IMR-90 (cell line): Measurements from ENCODE around the gene PHLDB1. TPM values are rescaled to one million over a fixed set of nuclear protein-coding genes. Genes with fewer than 3 reads are reported as not detected.
A peak's percentile ranks its signal among the peaks of the same experiment; 100 is the strongest.

Source experiments
- ATAC-seq: fragments of 200-7000 bp; cut with Tn5 transposase; 2 replicates; pipeline ENCODE4 v1.9.1; 2020; ENCODE audit warnings: low read depth, mild to moderate bottlenecking, moderate library complexity
- BruUV-seq: library from RNA; stranded (reverse); fragments of 400-500 nt; replicated peaks from 2 replicates; lab custom pipeline; 2021; lab: Mats Ljungman, UMichigan
- CTCF ChIA-PET: fragments of 300-600 bp; formaldehyde crosslinking; extraction: SDS; loops from one replicate; lab custom pipeline; 2021; ENCODE audit warnings: antibody characterized with exemption; lab: Yijun Ruan, JAX
- POLR2A ChIA-PET: fragments of 300-600 bp; sonication (Branson Sonifier 250); formaldehyde crosslinking; loops from one replicate; lab custom pipeline; 2022; ENCODE audit warnings: antibody characterized with exemption; ENCODE audit not compliant: unreplicated experiment; lab: Charles Lee
- DNase-seq: peaks from one replicate; pipeline ENCODE4 v3.0.0; 2013
- H2AFZ ChIP-seq: replicated peaks from 2 replicates; pipeline ENCODE3; 2013; ENCODE audit warnings: low read length, mild to moderate bottlenecking; ENCODE audit not compliant: poor library complexity
- H2AK5ac ChIP-seq: 2 replicates; pipeline ENCODE4 v1.6.1; 2013; ENCODE audit warnings: low read depth, low read length, inconsistent platforms
- H2AK9ac ChIP-seq: replicated peaks from 2 replicates; pipeline ENCODE3; 2013; ENCODE audit warnings: mild to moderate bottlenecking, low read depth, low read length, moderate library complexity; ENCODE audit not compliant: poor library complexity
- H2BK120ac ChIP-seq: 2 replicates; pipeline ENCODE4 v1.6.1; 2013; ENCODE audit warnings: low read depth, low read length, inconsistent platforms
- H2BK15ac ChIP-seq: 3 replicates; pipeline ENCODE4 v1.6.1; 2013; ENCODE audit warnings: low read depth, low read length, inconsistent platforms
- H2BK20ac ChIP-seq: 2 replicates; pipeline ENCODE4 v1.6.1; 2013; ENCODE audit warnings: low read depth, mild to moderate bottlenecking, inconsistent platforms, low read length, moderate library complexity
- H2BK5ac ChIP-seq: 2 replicates; pipeline ENCODE4 v1.6.1; 2013; ENCODE audit warnings: mild to moderate bottlenecking, low read depth, low read length, inconsistent platforms; ENCODE audit not compliant: poor library complexity, severe bottlenecking
- H3K14ac ChIP-seq: replicated peaks from 2 replicates; pipeline ENCODE4 v1.6.1; 2013; ENCODE audit warnings: low read depth, low read length, inconsistent platforms
- H3K18ac ChIP-seq: 2 replicates; pipeline ENCODE4 v1.6.1; 2013; ENCODE audit warnings: low read depth, low read length, control low read depth
- H3K23ac ChIP-seq: 2 replicates; pipeline ENCODE4 v1.6.1; 2013; ENCODE audit warnings: low read depth, low read length, inconsistent platforms
- H3K27ac ChIP-seq: 2 replicates; pipeline ENCODE4 v1.5.1; 2013; ENCODE audit warnings: mild to moderate bottlenecking, control low read depth, low read length; ENCODE audit not compliant: insufficient read depth
- H3K27me3 ChIP-seq: 2 replicates; pipeline ENCODE4 v1.6.1; 2013; ENCODE audit warnings: low read length; ENCODE audit not compliant: control insufficient read depth, insufficient read depth
- H3K36me3 ChIP-seq: 2 replicates; pipeline ENCODE4 v1.6.1; 2013; ENCODE audit warnings: low read length, mixed read lengths; ENCODE audit not compliant: control insufficient read depth, insufficient read depth
- H3K4ac ChIP-seq: 2 replicates; pipeline ENCODE4 v1.6.1; 2013; ENCODE audit warnings: low read depth, low read length, inconsistent platforms
- H3K4me1 ChIP-seq: 2 replicates; pipeline ENCODE4 v1.6.1; 2013; ENCODE audit warnings: low read length, mixed read lengths; ENCODE audit not compliant: control insufficient read depth, insufficient read depth
- H3K4me2 ChIP-seq: 2 replicates; pipeline ENCODE4 v1.6.1; 2013; ENCODE audit warnings: low read depth, mild to moderate bottlenecking, control low read depth, low read length, moderate library complexity
- H3K4me3 ChIP-seq: 2 replicates; pipeline ENCODE4 v1.5.1; 2013; ENCODE audit warnings: low read depth, mild to moderate bottlenecking, control low read depth, low read length, moderate library complexity; ENCODE audit not compliant: insufficient read depth
- H3K56ac ChIP-seq: 2 replicates; pipeline ENCODE4 v1.6.1; 2013; ENCODE audit warnings: low read length, inconsistent platforms; ENCODE audit not compliant: insufficient read depth; ENCODE audit errors: extremely low read depth
- H3K79me1 ChIP-seq, 2 experiments: 2 replicates each; pipeline ENCODE4 v1.6.1; 2013; ENCODE audit warnings: low read length in 2 of 2, inconsistent platforms in 1 of 2, low read depth in 1 of 2
- H3K9ac ChIP-seq: 2 replicates; pipeline ENCODE4 v1.6.1; 2013; ENCODE audit warnings: low read depth, low read length, control low read depth
- H3K9me1 ChIP-seq: 2 replicates; pipeline ENCODE4 v1.6.1; 2013; ENCODE audit warnings: low read length, inconsistent platforms; ENCODE audit not compliant: insufficient read depth
- H3K9me3 ChIP-seq: 2 replicates; pipeline ENCODE4 v1.6.1; 2013; ENCODE audit warnings: low read length; ENCODE audit not compliant: control insufficient read depth, insufficient read depth
- H4K20me1 ChIP-seq: 2 replicates; pipeline ENCODE4 v1.6.1; 2013; ENCODE audit warnings: low read length, inconsistent platforms; ENCODE audit not compliant: insufficient read depth
- H4K5ac ChIP-seq: 2 replicates; pipeline ENCODE4 v1.6.1; 2013; ENCODE audit warnings: mild to moderate bottlenecking, low read depth, low read length, control low read depth
- H4K8ac ChIP-seq, 2 experiments: 2 replicates each; pipeline ENCODE4 v1.6.1; 2013; ENCODE audit warnings: low read depth in 2 of 2, low read length in 2 of 2, control low read depth in 1 of 2, inconsistent platforms in 1 of 2
- H4K91ac ChIP-seq: 2 replicates; pipeline ENCODE4 v1.6.1; 2013; ENCODE audit warnings: low read depth, low read length, inconsistent platforms; ENCODE audit not compliant: insufficient read depth
- BHLHE40 ChIP-seq: fragments of 150-350 bp; IDR thresholded peaks from 2 replicates; pipeline ENCODE4 v1.6.1; 2016; ENCODE audit warnings: mild to moderate bottlenecking, low read depth, low read length
- CEBPB ChIP-seq: IDR thresholded peaks from 2 replicates; pipeline ENCODE4 v1.6.1; 2012; ENCODE audit warnings: low read depth, low read length, improper control_type of control experiment
- CHD1 ChIP-seq: IDR thresholded peaks from 2 replicates; pipeline ENCODE4 v1.6.1; 2012; ENCODE audit warnings: low read depth, low read length, improper control_type of control experiment
- FOS ChIP-seq: fragments of 150-350 bp; IDR thresholded peaks from 2 replicates; pipeline ENCODE4 v1.6.1; 2016; ENCODE audit warnings: low read depth, low read length
- MAFK ChIP-seq: IDR thresholded peaks from 2 replicates; pipeline ENCODE4 v1.6.1; 2012; ENCODE audit warnings: low read depth, low read length, improper control_type of control experiment
- MAZ ChIP-seq: IDR thresholded peaks from 2 replicates; pipeline ENCODE4 v1.6.1; 2012; ENCODE audit warnings: low read depth, mild to moderate bottlenecking, low read length, improper control_type of control experiment, moderate library complexity, borderline replicate concordance
- POLR2A ChIP-seq: IDR thresholded peaks from 2 replicates; pipeline ENCODE4 v1.6.1; 2012; ENCODE audit warnings: mild to moderate bottlenecking, low read depth, low read length
- RFX5 ChIP-seq: IDR thresholded peaks from 2 replicates; pipeline ENCODE4 v1.8.0; 2012; ENCODE audit warnings: low read depth, mild to moderate bottlenecking, low read length, moderate library complexity
- SMC3 ChIP-seq: fragments of 150-350 bp; IDR thresholded peaks from 2 replicates; pipeline ENCODE4 v1.6.1; 2016; ENCODE audit warnings: low read depth, mild to moderate bottlenecking, antibody characterized with exemption, low read length, moderate library complexity
- WGBS, 2 experiments: methylation state at CpG; one replicate each; pipeline versions ENCODE4 v1.1.5 to v1.1.7; 2013; ENCODE audit warnings: missing lambda C conversion rate in 2 of 2; ENCODE audit not compliant: insufficient read length in 1 of 2; ENCODE audit errors: extremely low coverage in 2 of 2; 5-methylcytosine and 5-hydroxymethylcytosine counted together
- dilution Hi-C: fragments of 300-500 bp; cut with HindIII; formaldehyde crosslinking; loops from one replicate; pipeline ENCODE4 v1.14.3; 2018; ENCODE audit warnings: low sequenced_read_pairs; ENCODE audit not compliant: unreplicated experiment
- in situ Hi-C: fragments of 300-500 bp; cut with MboI; formaldehyde crosslinking; loops from 3 replicates; pipeline ENCODE4 v1.14.3; 2019; ENCODE audit warnings: low sequenced_read_pairs, inconsistent platforms, mixed read lengths
- intact Hi-C: fragments of 100-400 bp; cut with micrococcal nuclease; formaldehyde crosslinking; loops from 2 replicates; pipeline ENCODE4 v1.10.0; 2022
- polyA plus RNA-seq, 3 experiments: library from polyadenylated mRNA; depleted of rRNA; stranded (reverse); fragments of >200 nt; gene quantifications; 2 replicates each; pipeline ENCODE4 v1.2.3, GENCODE V29; 2012; ENCODE audit warnings: low replicate concordance in 1 of 3
- total RNA-seq: library from RNA; depleted of rRNA; stranded (reverse); fragments of >200 nt; gene quantifications from 2 replicates; pipeline ENCODE4 v1.2.3, GENCODE V29; 2012
- TF ChIP-seq, protein P1 (sequence below): conservative IDR thresholded peaks from 2 replicates; pipeline ENCODE4 v1.5.1; 2012; ENCODE audit warnings: mild to moderate bottlenecking, low read depth, low read length, improper control_type of control experiment
- TF ChIP-seq, protein P2 (sequence below): fragments of 150-350 bp; IDR thresholded peaks from 2 replicates; pipeline ENCODE4 v1.6.1; 2016; ENCODE audit warnings: low read depth, mild to moderate bottlenecking, low read length, moderate library complexity, borderline replicate concordance

Gene PHLDB1
- total and polyA plus RNA-seq, 2 of the 4 experiments (the other 2 are of a cell fraction), result 40.0 to 90.4 TPM

DNA sequence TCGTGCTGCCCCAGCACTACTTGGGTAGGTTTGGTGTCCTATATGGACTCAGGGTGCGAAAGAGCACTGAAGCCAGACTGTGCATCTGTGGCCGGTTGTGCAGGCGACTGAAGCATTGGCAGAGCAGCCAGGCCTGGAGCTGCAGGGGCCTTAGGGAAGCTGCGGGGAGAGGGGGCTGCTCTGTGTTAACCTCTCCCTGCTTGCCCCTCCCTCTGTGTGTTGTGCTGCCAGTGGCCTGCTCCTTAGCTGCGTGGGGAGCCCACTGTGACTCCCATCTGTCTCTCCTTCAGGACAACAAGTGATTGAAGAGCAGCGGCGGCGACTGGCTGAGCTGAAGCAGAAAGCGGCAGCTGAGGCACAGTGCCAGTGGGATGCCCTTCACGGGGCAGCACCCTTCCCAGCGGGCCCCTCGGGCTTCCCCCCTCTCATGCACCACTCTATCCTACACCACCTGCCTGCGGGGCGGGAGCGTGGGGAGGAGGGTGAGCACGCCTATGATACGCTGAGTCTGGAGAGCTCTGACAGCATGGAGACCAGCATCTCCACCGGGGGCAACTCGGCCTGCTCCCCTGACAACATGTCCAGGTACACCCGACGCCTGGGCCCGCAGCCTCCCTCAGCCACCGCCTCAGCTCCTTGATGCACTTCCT lies 37.8 kb downstream of the PHLDB1 start:
- 90% methylated on average over 7 of the region's 24 CpGs; no CpG with 5 or more reads in 1 of the 2 experiments for WGBS, 2 experiments
- in situ Hi-C loops, result no loop called here
- H3K14ac ChIP-seq, result no peak overlapping the region
- H4K5ac ChIP-seq, result no peak overlapping the region
- H3K56ac ChIP-seq, result no peak overlapping the region
- dilution Hi-C loops, result no loop called here
- H3K9ac ChIP-seq, result no peak overlapping the region
- H3K27ac ChIP-seq, result no peak overlapping the region
- no peak overlapping the region for H3K4me3 ChIP-seq
- H3K4me2 ChIP-seq, result no peak overlapping the region
- H2BK20ac ChIP-seq, result no peak overlapping the region
- H3K36me3 ChIP-seq, result peaks cover 83% of the 10 kb centered on the region
- DNase-seq (no peak), ATAC-seq (no peak)
- H3K9me3 ChIP-seq, result no peaks in the 10 kb centered on the region
- no peaks in the 10 kb centered on the region; the same call in 1 of the 2 replicates for H3K9me1 ChIP-seq
- H4K91ac ChIP-seq, result no peak overlapping the region
- POLR2A ChIA-PET, result no interaction called here
- H3K23ac ChIP-seq, result 0 out of 2 replicates have a peak overlapping the region, but pooled peaks have one; percentile 34
- no TSS peak for BruUV-seq
- H3K27me3 ChIP-seq, result no peaks in the 10 kb centered on the region
- no peak overlapping the region for H3K18ac ChIP-seq
- no peak overlapping the region for H2BK5ac ChIP-seq
- no peak overlapping the region for H2BK120ac ChIP-seq
- no peak overlapping the region for H2AK5ac ChIP-seq
- intact Hi-C loops, result no loop called here
- 0 out of 2 replicates have a peak, but pooled peaks cover 1% of the 10 kb centered on the region for H3K4me1 ChIP-seq
- no peak overlapping the region for H2AFZ ChIP-seq
- no peak overlapping the region for H3K4ac ChIP-seq
- peaks cover 37% of the 10 kb centered on the region for H4K20me1 ChIP-seq
- H2BK15ac ChIP-seq, result no peak overlapping the region
- peaks cover 41 to 74% of the 10 kb centered on the region in 2 experiments for H3K79me1 ChIP-seq
- no peak overlapping the region for H4K8ac ChIP-seq
- CTCF ChIA-PET, result no interaction called here
- TF ChIP-seq FOS (no peak), CEBPB (no peak), RFX5 (no peak), MAFK (no peak), BHLHE40 (no peak), POLR2A (no peak), MAZ (no peak), SMC3 (no peak), CHD1 (no peak)
- TF ChIP-seq, protein P1, sequence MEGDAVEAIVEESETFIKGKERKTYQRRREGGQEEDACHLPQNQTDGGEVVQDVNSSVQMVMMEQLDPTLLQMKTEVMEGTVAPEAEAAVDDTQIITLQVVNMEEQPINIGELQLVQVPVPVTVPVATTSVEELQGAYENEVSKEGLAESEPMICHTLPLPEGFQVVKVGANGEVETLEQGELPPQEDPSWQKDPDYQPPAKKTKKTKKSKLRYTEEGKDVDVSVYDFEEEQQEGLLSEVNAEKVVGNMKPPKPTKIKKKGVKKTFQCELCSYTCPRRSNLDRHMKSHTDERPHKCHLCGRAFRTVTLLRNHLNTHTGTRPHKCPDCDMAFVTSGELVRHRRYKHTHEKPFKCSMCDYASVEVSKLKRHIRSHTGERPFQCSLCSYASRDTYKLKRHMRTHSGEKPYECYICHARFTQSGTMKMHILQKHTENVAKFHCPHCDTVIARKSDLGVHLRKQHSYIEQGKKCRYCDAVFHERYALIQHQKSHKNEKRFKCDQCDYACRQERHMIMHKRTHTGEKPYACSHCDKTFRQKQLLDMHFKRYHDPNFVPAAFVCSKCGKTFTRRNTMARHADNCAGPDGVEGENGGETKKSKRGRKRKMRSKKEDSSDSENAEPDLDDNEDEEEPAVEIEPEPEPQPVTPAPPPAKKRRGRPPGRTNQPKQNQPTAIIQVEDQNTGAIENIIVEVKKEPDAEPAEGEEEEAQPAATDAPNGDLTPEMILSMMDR, result no peak
- TF ChIP-seq, protein P2, sequence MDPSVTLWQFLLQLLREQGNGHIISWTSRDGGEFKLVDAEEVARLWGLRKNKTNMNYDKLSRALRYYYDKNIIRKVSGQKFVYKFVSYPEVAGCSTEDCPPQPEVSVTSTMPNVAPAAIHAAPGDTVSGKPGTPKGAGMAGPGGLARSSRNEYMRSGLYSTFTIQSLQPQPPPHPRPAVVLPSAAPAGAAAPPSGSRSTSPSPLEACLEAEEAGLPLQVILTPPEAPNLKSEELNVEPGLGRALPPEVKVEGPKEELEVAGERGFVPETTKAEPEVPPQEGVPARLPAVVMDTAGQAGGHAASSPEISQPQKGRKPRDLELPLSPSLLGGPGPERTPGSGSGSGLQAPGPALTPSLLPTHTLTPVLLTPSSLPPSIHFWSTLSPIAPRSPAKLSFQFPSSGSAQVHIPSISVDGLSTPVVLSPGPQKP, result no peak
- H2AK9ac ChIP-seq, result peak overlapping the region; percentile 34
